NB4 (cell line): ENCODE measurements around the gene ERICH4.
"Not testable (repeated sequence)": the region's sequence is repeated elsewhere in the genome, so short reads cannot be mapped to it uniquely, and the experiment has no call there.

Experiments
- DNase-seq: peaks from one replicate; pipeline ENCODE4 v3.0.0; 2010; ENCODE audit warnings: low read depth
- H3K4me3 ChIP-seq: one replicate; pipeline ENCODE4 v1.5.1; 2011; ENCODE audit warnings: mild to moderate bottlenecking, low read depth, low read length, moderate library complexity
- MYC ChIP-seq: IDR thresholded peaks from 2 replicates; pipeline ENCODE4 v1.6.1; 2011; ENCODE audit warnings: low read depth, low read length
- POLR2A ChIP-seq: IDR thresholded peaks from 2 replicates; pipeline ENCODE4 v1.6.1; 2011; ENCODE audit warnings: mild to moderate bottlenecking; ENCODE audit not compliant: insufficient read length; ENCODE audit errors: extremely low read depth
- TF ChIP-seq, protein P1 (sequence below): IDR thresholded peaks from 2 replicates; pipeline ENCODE4 v1.6.1; 2011; ENCODE audit warnings: low read depth, low read length
- TF ChIP-seq, protein P2 (sequence below): IDR thresholded peaks from one replicate; pipeline ENCODE4 v1.5.1; 2012; ENCODE audit warnings: low read depth, low read length

ERICH4 gene

DNA sequence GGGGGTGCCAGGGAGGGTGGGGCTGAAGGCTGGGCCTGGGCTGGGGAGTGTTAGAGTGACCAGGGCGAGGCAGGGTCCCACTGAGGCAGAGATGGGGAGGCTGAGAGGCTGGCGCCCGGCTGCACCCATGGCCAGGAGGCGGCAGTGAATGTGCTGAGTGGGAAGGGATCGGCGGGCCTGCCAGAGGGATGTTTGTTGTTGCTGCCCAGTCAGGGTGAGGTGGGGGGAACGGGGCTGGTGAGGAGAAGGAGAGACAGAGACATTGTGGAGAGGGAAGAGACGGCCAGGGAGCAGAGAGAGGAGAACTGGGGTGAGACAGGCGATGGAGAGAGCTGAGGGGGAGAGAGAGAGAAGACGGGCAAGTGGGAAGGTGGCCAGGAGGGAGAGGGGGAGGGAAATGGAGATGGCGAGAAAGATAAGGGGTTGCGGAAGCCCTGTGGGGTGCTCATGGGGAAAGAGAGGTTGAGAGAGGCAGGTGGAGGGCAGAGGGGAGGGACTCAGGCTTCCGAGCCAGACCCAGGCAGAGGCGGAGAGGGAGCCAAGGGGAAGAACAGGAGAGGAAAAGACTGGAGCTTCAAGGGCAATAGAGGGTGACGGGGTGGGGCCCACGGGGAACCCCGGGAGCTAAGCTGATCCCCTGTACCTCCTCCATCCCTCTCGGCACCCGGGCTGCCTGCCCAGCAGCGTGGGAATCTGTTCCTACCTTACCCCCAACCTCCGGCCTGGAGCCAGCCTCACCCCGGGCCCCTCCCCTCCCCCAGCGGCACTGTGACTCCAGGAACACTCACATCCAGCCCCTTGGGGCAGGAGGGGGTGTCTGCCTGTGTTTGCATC, 15.1 kb upstream of the ERICH4 start:
- TF ChIP-seq POLR2A (no peak), MYC (no peak)
- TF ChIP-seq, protein P1, sequence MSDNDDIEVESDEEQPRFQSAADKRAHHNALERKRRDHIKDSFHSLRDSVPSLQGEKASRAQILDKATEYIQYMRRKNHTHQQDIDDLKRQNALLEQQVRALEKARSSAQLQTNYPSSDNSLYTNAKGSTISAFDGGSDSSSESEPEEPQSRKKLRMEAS = no peak
- TF ChIP-seq, protein P2, sequence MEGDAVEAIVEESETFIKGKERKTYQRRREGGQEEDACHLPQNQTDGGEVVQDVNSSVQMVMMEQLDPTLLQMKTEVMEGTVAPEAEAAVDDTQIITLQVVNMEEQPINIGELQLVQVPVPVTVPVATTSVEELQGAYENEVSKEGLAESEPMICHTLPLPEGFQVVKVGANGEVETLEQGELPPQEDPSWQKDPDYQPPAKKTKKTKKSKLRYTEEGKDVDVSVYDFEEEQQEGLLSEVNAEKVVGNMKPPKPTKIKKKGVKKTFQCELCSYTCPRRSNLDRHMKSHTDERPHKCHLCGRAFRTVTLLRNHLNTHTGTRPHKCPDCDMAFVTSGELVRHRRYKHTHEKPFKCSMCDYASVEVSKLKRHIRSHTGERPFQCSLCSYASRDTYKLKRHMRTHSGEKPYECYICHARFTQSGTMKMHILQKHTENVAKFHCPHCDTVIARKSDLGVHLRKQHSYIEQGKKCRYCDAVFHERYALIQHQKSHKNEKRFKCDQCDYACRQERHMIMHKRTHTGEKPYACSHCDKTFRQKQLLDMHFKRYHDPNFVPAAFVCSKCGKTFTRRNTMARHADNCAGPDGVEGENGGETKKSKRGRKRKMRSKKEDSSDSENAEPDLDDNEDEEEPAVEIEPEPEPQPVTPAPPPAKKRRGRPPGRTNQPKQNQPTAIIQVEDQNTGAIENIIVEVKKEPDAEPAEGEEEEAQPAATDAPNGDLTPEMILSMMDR = no peak
- peak overlapping the region; percentile 38 for H3K4me3 ChIP-seq
- peak; percentile 71 for DNase-seq

DNA sequence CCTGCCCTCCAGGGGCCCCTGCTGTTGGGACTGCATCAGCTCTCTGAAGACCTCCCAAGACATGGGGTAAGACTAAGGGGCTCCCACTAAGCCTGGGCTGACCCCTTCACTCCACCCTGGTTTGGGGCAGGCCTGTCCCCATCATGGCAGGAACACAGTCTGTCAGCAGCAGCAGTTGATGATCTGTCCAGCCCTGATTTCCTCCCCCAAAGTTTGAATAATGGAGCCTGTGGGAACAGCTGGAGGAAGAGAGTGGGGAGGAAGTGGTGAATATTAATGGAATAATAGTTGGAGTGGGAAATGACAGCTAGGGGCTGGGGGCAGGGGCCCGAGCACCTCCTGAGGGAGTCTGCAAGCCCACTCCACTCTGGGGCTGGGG, 14.5 kb upstream of the ERICH4 start:
- TF ChIP-seq POLR2A (no peak), MYC (no peak)
- TF ChIP-seq, protein P1 = no peak
- TF ChIP-seq, protein P2 = no peak
- peak overlapping the region; percentile 38 for H3K4me3 ChIP-seq
- DNase-seq = no peak

DNA sequence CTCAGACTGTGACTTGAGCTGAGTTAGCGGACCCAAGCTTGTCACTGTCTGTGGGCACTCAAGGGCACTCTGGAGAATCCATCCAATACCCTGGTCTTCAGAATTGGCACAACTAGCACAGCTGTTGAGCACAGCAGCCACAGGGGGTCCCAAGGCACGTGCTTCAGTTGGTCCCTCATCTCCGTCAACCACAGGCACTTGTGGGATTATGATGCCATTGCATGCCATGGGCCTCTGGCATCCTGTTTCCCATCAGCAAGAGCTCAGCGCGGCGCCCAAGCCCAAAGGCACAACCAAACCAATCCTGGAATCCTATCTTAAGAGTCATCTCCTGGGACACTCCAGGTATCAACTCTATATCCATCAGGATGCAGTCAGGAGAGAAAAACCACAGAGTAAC, 12.0 kb upstream of the ERICH4 start:
- no peak overlapping the region for H3K4me3 ChIP-seq
- no peak for DNase-seq
- no peak for TF ChIP-seq POLR2A
- no peak for TF ChIP-seq MYC
- TF ChIP-seq, protein P1 = no peak
- TF ChIP-seq, protein P2 = no peak

DNA sequence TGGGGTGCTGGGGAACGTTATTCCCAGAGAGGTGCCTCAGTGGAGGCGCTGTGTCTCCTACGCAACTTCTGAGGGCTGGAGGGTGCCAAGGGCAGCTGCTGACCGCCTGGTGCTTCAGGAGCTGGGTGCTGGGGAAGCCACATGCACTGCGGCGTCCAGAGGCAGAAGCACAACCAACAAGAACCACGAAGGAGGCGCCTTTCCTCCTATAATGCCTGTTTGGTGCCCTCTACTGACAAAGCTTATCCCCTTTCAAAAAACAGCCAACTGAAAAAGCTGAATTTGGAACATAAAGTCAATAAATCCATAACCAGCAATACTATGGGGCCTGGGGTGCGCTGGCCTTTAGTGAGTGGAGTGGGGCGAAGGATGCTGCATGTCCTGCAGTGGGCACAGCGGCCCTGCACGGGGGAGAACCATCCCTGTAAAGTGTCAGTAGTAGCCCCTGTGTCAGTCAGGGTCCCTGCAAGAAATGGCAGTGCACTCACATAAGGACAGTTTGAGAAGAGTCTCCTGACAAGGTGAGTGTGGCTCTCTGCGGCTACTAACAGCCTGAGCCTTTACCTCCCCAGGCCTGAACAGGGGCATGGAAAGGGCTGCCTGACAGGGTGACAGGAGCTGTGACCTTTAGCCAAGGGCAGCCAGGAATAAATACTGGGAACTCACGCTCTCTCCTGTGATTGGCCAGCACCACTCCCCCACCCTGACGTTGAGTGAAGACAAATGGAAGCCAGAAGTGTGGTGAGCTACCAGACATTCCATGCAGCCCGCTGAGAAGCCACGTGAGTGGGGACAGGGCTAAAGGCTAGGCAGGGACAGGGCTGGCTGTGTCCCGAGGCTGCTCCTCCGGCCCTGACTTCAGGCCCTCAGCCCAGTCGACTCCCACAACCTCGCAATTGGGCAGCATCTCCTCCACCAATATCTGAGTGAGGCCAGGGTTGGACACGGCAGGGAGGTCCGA, 11.2 kb upstream of the ERICH4 start:
- H3K4me3 ChIP-seq = no peak overlapping the region
- DNase-seq = peak; percentile 70
- TF ChIP-seq, protein P1 = peak; percentile 35; the same call in 1 of the 2 replicates
- TF ChIP-seq POLR2A = no peak
- TF ChIP-seq, protein P2 = peak; percentile 29

DNA sequence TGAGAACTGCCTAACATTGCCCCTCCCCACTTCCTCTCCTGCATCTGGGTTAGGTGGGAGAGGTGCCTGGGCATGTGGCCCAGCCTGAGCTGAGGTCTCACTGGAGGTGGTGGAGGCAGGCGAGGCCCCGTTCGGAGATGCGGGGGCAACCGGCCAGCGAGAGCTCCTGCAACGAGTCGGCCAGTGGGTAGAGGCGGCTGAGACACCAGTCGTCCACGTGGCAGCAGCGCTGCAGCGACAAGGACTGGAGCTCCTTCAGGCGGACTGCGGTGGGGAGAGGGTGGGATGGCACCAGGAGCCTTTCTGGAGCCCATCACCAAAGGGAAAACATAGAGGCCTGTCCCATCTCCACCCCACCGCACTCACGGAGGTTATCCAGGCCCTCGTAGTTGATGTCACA, 9.8 kb upstream of the ERICH4 start:
- DNase-seq = no peak
- no peak overlapping the region for H3K4me3 ChIP-seq
- no peak for TF ChIP-seq POLR2A

DNA sequence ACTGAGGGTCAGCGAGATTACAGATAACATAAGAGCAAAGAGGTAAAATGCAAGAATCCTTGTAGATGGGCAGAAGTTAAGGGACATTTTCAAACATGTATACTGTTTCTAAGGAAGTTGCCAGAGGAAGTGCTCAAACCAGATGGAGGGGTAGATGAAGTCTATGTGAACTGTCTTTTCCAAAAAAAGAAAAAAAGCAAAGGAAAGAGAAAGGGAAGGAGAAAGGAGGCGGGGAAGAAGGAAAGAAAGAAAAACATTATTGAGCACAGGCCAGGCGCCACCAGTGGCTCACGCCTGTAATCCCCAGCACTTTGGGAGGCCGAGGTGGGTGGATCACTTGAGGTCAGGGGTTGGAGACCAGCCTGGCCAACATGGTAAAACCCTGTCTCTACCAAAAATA, 8.5 kb upstream of the ERICH4 start:
- DNase-seq = no peak

DNA sequence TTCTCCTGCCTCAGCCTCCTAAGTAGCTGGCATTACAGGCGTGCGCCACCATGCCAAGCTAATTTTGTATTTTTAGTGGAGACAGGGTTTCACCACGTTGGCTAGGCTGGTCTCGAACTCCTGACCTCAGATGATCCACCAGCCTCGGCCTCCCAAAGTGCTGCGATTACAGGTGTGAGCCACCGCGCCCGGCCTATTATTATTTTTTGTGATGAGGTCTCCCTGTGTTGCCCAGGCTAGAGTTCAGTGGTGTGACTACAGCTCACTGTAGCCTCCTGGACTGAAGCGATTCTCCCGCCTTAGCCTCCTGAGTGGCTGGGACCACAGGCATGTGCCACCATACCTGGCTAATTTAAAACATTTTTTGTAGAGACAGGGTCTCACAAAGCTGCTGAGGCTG, 7.6 kb upstream of the ERICH4 start:
- not testable (repeated sequence) for H3K4me3 ChIP-seq, DNase-seq

More for the DNA sequence above, 8.5 kb upstream of the ERICH4 start:
- TF ChIP-seq, protein P2 = no peak
- TF ChIP-seq, protein P1 = no peak
- no peak for TF ChIP-seq MYC
- TF ChIP-seq POLR2A = no peak
- H3K4me3 ChIP-seq = no peak overlapping the region
